GM12873 (cell line): ENCODE data around the gene MAGEC1.

ENCODE experiments used
- CTCF ChIP-seq: IDR thresholded peaks from 2 replicates; pipeline ENCODE4 v1.5.1; 2012; ENCODE audit warnings: low read depth, mild to moderate bottlenecking, moderate library complexity, low read length, control low read depth; ENCODE audit not compliant: insufficient read depth; ENCODE audit errors: missing control alignments

Gene MAGEC1

DNA sequence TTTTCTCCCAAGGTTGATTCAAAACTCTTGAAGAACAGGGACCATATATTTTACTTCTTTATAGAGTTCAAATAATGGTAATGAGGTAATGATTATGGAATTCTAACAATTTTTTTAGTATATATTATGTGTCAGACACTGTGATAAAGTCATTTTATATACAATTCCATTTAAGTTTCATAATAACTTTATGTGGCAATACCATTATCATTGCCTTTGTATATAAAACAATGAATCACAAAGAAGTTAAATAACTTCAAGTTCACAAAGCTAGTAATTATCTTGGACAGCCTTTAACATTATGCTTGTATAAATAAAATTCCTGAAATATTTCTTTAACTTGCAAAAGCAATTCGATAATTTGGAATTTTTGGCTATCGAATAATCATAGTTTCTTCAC is 20.6 kb downstream of the MAGEC1 start:
- no peak for TF ChIP-seq CTCF

DNA sequence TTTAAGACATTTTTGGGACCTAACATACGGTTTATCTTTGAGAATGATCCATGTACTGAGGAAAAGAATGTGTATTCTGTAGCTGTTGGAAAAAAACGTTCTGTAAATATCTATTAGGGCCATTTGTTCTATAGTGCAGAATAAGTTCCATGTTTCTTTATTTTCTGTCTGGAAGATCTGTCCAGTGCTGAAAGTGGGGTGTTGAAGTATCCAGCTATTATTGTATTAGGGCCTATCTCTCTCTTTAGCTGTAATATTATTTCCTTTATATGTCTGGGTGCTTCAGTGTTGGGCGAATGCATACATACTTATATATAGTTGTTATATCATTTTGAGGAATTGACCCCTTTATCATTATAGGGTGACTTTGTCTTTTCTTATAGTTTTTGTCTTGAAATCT is 24.7 kb downstream of the MAGEC1 start:
- no peak for TF ChIP-seq CTCF

GRCh38 chrX:141934059-141934641 is 30.5 kb downstream of the MAGEC1 start:
- no peak for TF ChIP-seq CTCF

GRCh38 chrX:141935645-141936044 is 32.0 kb downstream of the MAGEC1 start:
- no peak for TF ChIP-seq CTCF

DNA sequence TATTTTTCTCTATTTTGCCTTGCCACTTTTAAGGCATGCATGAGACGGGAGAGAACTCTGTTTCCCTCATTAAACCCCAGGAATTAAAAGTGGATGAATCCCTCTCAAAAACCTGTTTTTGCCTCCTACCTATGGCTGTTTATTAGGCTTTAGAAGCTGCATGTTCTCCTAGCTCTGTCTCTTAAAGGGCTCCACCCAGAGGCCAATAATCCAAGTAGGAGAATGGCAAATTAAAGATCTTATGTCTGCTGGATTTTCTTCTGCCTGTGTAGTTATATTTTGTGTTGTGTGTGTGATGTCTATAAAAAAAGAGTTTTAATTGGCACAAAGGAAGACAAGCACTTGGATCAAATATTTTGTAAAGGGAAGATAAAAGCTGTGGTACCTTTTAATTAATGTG is 32.4 kb downstream of the MAGEC1 start:
- no peak for TF ChIP-seq CTCF

DNA sequence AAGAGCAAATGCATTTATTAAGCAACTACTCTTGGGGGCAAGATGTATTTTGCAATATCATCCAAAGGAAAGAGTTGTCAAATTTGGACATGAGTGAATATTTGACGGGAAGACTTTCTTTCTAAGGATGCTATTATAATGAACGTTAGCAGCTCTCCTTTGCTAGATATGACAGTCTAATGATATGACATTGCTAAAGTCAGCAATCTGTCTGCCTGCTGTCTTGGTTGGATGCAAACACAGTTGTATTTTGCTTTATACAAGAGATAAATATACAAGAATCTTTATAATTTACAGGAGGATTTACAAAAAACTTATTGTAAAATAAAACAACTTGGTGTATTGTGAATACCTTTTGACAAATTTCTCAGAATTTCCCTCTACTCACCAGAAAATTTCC is 37.5 kb downstream of the MAGEC1 start:
- no peak for TF ChIP-seq CTCF

DNA sequence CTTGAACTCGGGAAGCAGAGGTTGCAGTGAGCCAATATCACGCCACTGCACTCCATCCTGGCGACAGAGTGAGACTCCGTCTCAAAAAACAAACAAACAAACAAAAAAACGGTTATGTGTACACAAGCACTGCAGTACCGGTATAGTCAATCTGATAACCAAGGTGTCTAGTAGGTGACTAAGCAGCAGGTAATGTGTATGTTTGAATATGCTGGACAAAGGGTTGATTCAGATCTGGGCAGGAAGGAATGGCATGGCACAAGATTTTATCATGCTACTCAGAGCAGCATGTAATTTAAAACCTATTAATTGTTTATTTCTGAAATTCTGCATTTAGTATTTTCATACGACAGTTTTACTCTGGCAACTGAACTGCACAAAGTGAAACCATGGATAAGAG is 41.7 kb downstream of the MAGEC1 start:
- no peak for TF ChIP-seq CTCF
